Measurements from ENCODE around the gene GZMB. TPM values are rescaled to one million over a fixed set of nuclear protein-coding genes. Genes with fewer than 3 reads are reported as not detected.

Gene GZMB
- total RNA-seq, 4 donors from 2014 or later: 0.91 to 11.9 TPM; not detected in 2

DNA sequence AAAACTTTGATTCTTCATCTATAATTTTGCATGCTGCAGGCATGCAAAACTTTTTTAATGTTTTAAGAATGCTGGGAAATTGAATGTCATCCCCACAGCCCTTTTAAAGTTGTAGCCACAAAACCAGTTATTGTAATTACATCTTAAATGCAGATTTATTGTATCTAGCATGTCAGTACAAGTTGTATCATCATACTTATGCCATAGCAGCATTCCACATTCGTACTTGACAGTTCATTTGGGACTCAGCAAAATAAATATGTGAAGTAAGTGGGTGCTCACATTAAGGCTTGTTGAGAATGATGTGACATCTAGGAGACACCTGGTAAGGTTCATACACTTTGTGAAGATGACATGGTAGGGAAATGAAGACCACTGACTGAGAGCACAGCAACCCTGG lies 44.0 kb upstream of the GZMB start:
- 53% methylated on average over 1 of the region's 1 CpG for WGBS
- no peak for DNase-seq (ENCODE audit: extremely low spot score)
- no peak overlapping the region for H3K27ac ChIP-seq (replicated peaks in 1 of 4)
- TF ChIP-seq, protein P1, sequence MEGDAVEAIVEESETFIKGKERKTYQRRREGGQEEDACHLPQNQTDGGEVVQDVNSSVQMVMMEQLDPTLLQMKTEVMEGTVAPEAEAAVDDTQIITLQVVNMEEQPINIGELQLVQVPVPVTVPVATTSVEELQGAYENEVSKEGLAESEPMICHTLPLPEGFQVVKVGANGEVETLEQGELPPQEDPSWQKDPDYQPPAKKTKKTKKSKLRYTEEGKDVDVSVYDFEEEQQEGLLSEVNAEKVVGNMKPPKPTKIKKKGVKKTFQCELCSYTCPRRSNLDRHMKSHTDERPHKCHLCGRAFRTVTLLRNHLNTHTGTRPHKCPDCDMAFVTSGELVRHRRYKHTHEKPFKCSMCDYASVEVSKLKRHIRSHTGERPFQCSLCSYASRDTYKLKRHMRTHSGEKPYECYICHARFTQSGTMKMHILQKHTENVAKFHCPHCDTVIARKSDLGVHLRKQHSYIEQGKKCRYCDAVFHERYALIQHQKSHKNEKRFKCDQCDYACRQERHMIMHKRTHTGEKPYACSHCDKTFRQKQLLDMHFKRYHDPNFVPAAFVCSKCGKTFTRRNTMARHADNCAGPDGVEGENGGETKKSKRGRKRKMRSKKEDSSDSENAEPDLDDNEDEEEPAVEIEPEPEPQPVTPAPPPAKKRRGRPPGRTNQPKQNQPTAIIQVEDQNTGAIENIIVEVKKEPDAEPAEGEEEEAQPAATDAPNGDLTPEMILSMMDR (IDR thresholded peaks at IDR 0.05): no peak
- no peak for TF ChIP-seq POLR2AphosphoS5 (IDR thresholded peaks at IDR 0.05)
- no peak for TF ChIP-seq POLR2A (IDR thresholded peaks at IDR 0.05; ENCODE audit: low read depth)
- TF ChIP-seq EP300 (IDR thresholded peaks at IDR 0.05): no peak
- intact Hi-C loops (cut with DNase I): no loop called here
- peaks cover 0 to 10% (median 0%) of the 10 kb centered on the region in 4 donors for H3K27me3 ChIP-seq
- peaks cover 0 to 36% (median 32%) of the 10 kb centered on the region in 4 donors for H3K4me1 ChIP-seq
- H3K4me3 ChIP-seq: no peak overlapping the region
- no peaks in the 10 kb centered on the region for H3K9me3 ChIP-seq
- H3K36me3 ChIP-seq: no peaks in the 10 kb centered on the region

DNA sequence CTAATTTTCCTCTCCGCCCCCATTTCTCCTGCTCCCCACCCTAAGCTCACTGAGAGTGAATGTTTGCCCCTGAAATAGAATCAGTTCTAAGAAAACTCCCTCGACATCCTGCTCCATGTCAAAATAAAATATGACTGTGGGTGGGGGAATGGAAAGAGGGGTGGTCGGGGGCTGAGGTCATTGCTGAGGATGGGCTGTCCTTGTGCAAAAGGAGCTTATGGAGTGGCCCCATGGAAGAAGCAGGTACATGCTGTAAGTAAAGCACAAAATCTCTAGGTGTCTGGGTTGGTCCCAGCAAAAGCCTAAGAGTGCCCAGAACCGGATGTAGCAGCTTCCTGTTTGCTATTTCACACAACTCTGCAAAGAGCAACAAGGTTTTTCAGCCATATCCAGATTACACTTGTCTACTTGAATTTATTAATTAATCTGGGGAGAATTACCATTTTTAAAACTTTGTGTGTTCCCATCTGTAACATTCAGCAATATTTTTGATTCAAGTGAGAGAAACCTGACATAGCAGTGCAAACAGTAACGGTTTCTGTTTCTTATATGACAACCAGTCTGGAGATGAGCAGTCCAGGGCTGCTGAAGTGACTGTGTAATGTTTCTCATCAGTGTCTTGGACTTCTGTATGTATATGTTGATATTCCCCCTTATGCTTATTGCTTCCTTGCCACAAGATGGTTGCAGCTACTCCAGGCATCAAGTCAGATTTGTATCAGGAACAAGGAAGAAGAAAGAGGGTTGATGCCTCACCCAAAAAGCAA lies 40.4 kb upstream of the GZMB start:
- DNase-seq (ENCODE audit: extremely low spot score): no peak
- WGBS: 47% methylated on average over 4 of the region's 5 CpGs
- intact Hi-C loops (cut with DNase I): no loop called here

DNA sequence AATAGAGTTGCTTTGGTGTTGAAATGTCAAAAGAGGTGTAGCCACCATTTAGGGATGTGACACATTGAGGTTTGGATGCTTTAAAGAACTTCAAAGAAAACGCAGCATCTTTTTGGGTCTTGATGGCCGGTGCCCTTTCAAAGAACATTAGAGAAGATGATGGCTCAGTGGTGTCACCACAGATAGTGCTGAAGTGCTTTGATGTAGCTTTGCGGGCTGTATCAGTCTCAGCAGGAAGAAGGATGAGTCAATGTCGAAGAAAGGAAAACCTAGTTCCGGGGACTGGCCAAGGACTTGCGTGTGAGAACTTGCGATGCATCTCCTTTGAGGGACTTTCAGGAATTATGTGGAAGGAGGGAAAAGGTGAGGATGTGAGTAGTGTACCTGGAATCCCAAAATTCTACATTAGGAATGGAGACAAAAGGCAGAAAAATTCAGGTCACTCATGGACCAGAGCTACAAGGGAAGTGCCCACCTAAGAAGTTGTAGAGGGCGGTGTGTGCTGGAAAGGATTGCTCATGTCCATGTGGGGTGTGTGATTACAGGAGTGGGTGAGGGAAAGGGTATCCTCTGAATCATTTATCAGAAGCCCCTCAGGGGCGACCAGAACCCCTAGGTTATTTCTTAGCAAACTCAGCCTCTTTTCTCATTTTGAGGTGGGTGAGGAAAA lies 39.7 kb upstream of the GZMB start:
- Histone ChIP-seq H3K9me3 (no peaks in the 10 kb centered on the region), H3K4me3 (no peak overlapping the region), H3K27me3 (peaks cover 0 to 13% (median 0%) of the 10 kb centered on the region in 4 donors), H3K36me3 (no peaks in the 10 kb centered on the region), H3K4me1 (peaks cover 0 to 11% (median 4%) of the 10 kb centered on the region in 4 donors), H3K27ac (replicated peaks in 1 of 4) (no peak overlapping the region)
- no peak for DNase-seq (ENCODE audit: extremely low spot score)
- WGBS: 71% methylated on average over 9 of the region's 9 CpGs
- intact Hi-C loops (cut with DNase I): no loop called here
- TF ChIP-seq, protein P1 (IDR thresholded peaks at IDR 0.05): no peak
- no peak for TF ChIP-seq POLR2A (IDR thresholded peaks at IDR 0.05; ENCODE audit: low read depth)
- no peak for TF ChIP-seq EP300 (IDR thresholded peaks at IDR 0.05)
- no peak for TF ChIP-seq POLR2AphosphoS5 (IDR thresholded peaks at IDR 0.05)

More for the DNA sequence above, 40.4 kb upstream of the GZMB start:
- no peaks in the 10 kb centered on the region for H3K9me3 ChIP-seq
- H3K4me1 ChIP-seq: peaks cover 0 to 19% (median 10%) of the 10 kb centered on the region in 4 donors
- TF ChIP-seq, protein P1 (IDR thresholded peaks at IDR 0.05): no peak
- no peak for TF ChIP-seq POLR2A (IDR thresholded peaks at IDR 0.05; ENCODE audit: low read depth)
- TF ChIP-seq EP300 (IDR thresholded peaks at IDR 0.05): no peak
- TF ChIP-seq POLR2AphosphoS5 (IDR thresholded peaks at IDR 0.05): no peak
- peaks cover 0 to 13% (median 0%) of the 10 kb centered on the region in 4 donors for H3K27me3 ChIP-seq
- no peak overlapping the region for H3K4me3 ChIP-seq
- H3K36me3 ChIP-seq: no peaks in the 10 kb centered on the region
- H3K27ac ChIP-seq (replicated peaks in 1 of 4): no peak overlapping the region

DNA sequence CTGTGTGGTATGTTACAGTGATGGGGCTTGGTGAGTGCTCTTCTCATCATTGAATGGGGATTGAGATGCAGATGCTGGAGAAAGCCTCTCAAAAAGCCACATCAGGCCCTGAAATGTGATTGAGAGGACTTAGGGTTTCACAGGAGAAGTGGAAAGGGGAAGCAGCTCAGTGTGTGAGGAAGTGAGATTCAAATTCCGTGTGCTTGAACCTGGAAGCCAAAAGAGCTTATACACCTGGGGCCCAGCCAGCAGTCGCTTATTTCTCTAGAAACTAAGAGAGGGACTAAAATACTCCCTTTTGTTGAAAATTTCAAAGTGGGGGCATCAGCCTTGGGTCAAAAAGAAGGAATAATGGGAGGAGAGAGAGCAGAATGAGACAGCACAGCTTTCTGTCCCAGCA lies 39.1 kb upstream of the GZMB start:
- Histone ChIP-seq H3K4me1 (peaks cover 0 to 8% (median 0%) of the 10 kb centered on the region in 4 donors), H3K36me3 (no peaks in the 10 kb centered on the region), H3K27ac (replicated peaks in 1 of 4) (no peak overlapping the region), H3K9me3 (no peaks in the 10 kb centered on the region), H3K4me3 (no peak overlapping the region), H3K27me3 (peaks cover 0 to 13% (median 0%) of the 10 kb centered on the region in 4 donors)
- no peak for TF ChIP-seq POLR2A (IDR thresholded peaks at IDR 0.05; ENCODE audit: low read depth)
- TF ChIP-seq EP300 (IDR thresholded peaks at IDR 0.05): no peak
- intact Hi-C loops (cut with DNase I): no loop called here
- 52% methylated on average over 2 of the region's 2 CpGs for WGBS
- no peak for DNase-seq (ENCODE audit: extremely low spot score)

DNA sequence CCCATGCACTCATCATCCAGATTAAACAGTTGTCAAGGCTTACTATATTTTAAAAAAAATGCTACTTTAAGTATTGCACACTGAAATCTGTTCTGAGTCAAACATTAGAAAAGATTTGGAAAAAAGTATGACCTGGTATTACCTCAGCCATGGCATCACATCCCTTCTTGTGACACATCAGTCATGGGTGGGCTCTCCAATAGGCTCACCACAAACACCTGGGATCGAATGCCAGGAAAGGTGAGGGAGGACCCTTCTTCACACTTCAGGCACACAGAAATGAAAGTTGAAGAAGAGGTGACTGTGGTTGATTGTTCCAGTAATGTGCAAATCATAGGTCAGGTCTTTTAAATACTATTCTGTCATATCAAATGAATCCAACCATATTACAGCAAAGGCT lies 36.6 kb upstream of the GZMB start:
- no peak for TF ChIP-seq POLR2AphosphoS5 (IDR thresholded peaks at IDR 0.05)
- TF ChIP-seq EP300 (IDR thresholded peaks at IDR 0.05): no peak
- TF ChIP-seq POLR2A (IDR thresholded peaks at IDR 0.05; ENCODE audit: low read depth): no peak
- TF ChIP-seq, protein P1 (IDR thresholded peaks at IDR 0.05): no peak
- no peak for DNase-seq (ENCODE audit: extremely low spot score)
- no peak overlapping the region for H3K27ac ChIP-seq (replicated peaks in 1 of 4)
- 54% methylated on average over 1 of the region's 1 CpG for WGBS
- H3K9me3 ChIP-seq: no peaks in the 10 kb centered on the region
- intact Hi-C loops (cut with DNase I): no loop called here
- H3K4me3 ChIP-seq: no peak overlapping the region
- H3K27me3 ChIP-seq: peaks cover 0 to 13% (median 0%) of the 10 kb centered on the region in 4 donors
- H3K4me1 ChIP-seq: peaks cover 0 to 8% (median 0%) of the 10 kb centered on the region in 4 donors
- H3K36me3 ChIP-seq: no peaks in the 10 kb centered on the region

All from esophagus muscularis mucosa (tissue), 4 donors.